Measurements from ENCODE around the gene BLMH. TPM values are rescaled to one million over a fixed set of nuclear protein-coding genes. Genes with fewer than 3 reads are reported as not detected.

BLMH gene
- total RNA-seq, 1 experiment from 2014 or later, result 94.3 TPM

- Histone ChIP-seq H3K27ac (ENCODE audit: low read depth, low read length, poor library complexity, severe bottlenecking) (no peak overlapping the region), H3K4me3 (ENCODE audit: low read depth, low read length, poor library complexity, severe bottlenecking) (no peak overlapping the region), H3K4me1 (ENCODE audit: insufficient read depth, low read length, poor library complexity, severe bottlenecking) (no peaks in the 10 kb centered on the region), H3K27me3 (replicated peaks; ENCODE audit: insufficient read depth, low read depth, low read length, poor library complexity) (no peaks in the 10 kb centered on the region), H3K36me3 (ENCODE audit: insufficient read depth, low read length, poor library complexity, severe bottlenecking) (peaks cover 9% of the 10 kb centered on the region), H3K9me3 (ENCODE audit: low read depth, low read length, poor library complexity, severe bottlenecking) (no peaks in the 10 kb centered on the region)
- CTCF ChIA-PET, result no interaction called here
- DNase-seq (ENCODE audit: low spot score), result no peak
- TF ChIP-seq CTCF (conservative IDR thresholded peaks at IDR 0.05; ENCODE audit: low read depth, low read length) (no peak), EZH2 (IDR thresholded peaks at IDR 0.05; ENCODE audit: borderline replicate concordance, low read depth, low read length, poor library complexity, severe bottlenecking) (no peak)
- POLR2A ChIA-PET (ENCODE audit: low non-redundant PET), result interaction anchor here (0.6 kb wide), 1 partner anchor 1187 kb away, joined by 3 read pairs; no protein-coding TSS in a partner anchor
- BruUV-seq (replicated peaks), result no TSS peak
- intact Hi-C loops (cut with micrococcal nuclease; ENCODE audit: unreplicated experiment), result no loop called here
These were observed 48.2 kb downstream of the BLMH start for GRCh38 chr17:30243568-30243967.

- Histone ChIP-seq H3K9me3 (ENCODE audit: low read depth, low read length, poor library complexity, severe bottlenecking) (no peaks in the 10 kb centered on the region), H3K4me1 (ENCODE audit: insufficient read depth, low read length, poor library complexity, severe bottlenecking) (no peaks in the 10 kb centered on the region), H3K36me3 (ENCODE audit: insufficient read depth, low read length, poor library complexity, severe bottlenecking) (peaks cover 3% of the 10 kb centered on the region), H3K4me3 (ENCODE audit: low read depth, low read length, poor library complexity, severe bottlenecking) (no peak overlapping the region), H3K27me3 (replicated peaks; ENCODE audit: insufficient read depth, low read depth, low read length, poor library complexity) (no peaks in the 10 kb centered on the region), H3K27ac (ENCODE audit: low read depth, low read length, poor library complexity, severe bottlenecking) (no peak overlapping the region)
- no TSS peak for BruUV-seq (replicated peaks)
- TF ChIP-seq EZH2 (IDR thresholded peaks at IDR 0.05; ENCODE audit: borderline replicate concordance, low read depth, low read length, poor library complexity, severe bottlenecking) (no peak), CTCF (conservative IDR thresholded peaks at IDR 0.05; ENCODE audit: low read depth, low read length) (no peak)
- intact Hi-C loops (cut with micrococcal nuclease; ENCODE audit: unreplicated experiment), result no loop called here
- CTCF ChIA-PET, result no interaction called here
- POLR2A ChIA-PET (ENCODE audit: low non-redundant PET), result interaction anchor here (0.6 kb wide), 1 partner anchor 1186 kb away, joined by 3 read pairs; no protein-coding TSS in a partner anchor
- no peak for DNase-seq (ENCODE audit: low spot score)
These were observed 48.7 kb downstream of the BLMH start for GRCh38 chr17:30243002-30243401.

GRCh38 chr17:30241051-30241450 is 50.7 kb downstream of the BLMH start:
- no peak for DNase-seq (ENCODE audit: low spot score)
- POLR2A ChIA-PET (ENCODE audit: low non-redundant PET), result no interaction called here
- no TSS peak for BruUV-seq (replicated peaks)
- CTCF ChIA-PET, result no interaction called here
- H3K27ac ChIP-seq (ENCODE audit: low read depth, low read length, poor library complexity, severe bottlenecking), result no peak overlapping the region
- no peak overlapping the region for H3K4me3 ChIP-seq (ENCODE audit: low read depth, low read length, poor library complexity, severe bottlenecking)
- H3K36me3 ChIP-seq (ENCODE audit: insufficient read depth, low read length, poor library complexity, severe bottlenecking), result no peaks in the 10 kb centered on the region
- H3K4me1 ChIP-seq (ENCODE audit: insufficient read depth, low read length, poor library complexity, severe bottlenecking), result no peaks in the 10 kb centered on the region
- intact Hi-C loops (cut with micrococcal nuclease; ENCODE audit: unreplicated experiment), result no loop called here
- TF ChIP-seq EZH2 (IDR thresholded peaks at IDR 0.05; ENCODE audit: borderline replicate concordance, low read depth, low read length, poor library complexity, severe bottlenecking), result no peak
- no peak for TF ChIP-seq CTCF (conservative IDR thresholded peaks at IDR 0.05; ENCODE audit: low read depth, low read length)
- H3K27me3 ChIP-seq (replicated peaks; ENCODE audit: insufficient read depth, low read depth, low read length, poor library complexity), result peaks cover 8% of the 10 kb centered on the region
- H3K9me3 ChIP-seq (ENCODE audit: low read depth, low read length, poor library complexity, severe bottlenecking), result no peaks in the 10 kb centered on the region

All from A673 (cell line).